Smooth muscle cell (in vitro differentiated cells): ENCODE measurements around the gene RPL10. TPM values are rescaled to one million over a fixed set of nuclear protein-coding genes. Genes with fewer than 3 reads are reported as not detected.

ENCODE experiments used
- DNase-seq: peaks from one replicate; lab custom pipeline; 2025; ENCODE audit not compliant: unreplicated experiment; lab: John Stamatoyannopoulos, UW
- H2AFZ ChIP-seq: fragments of 200-600 bp; sonication (generic); 2 replicates; pipeline ENCODE4 v1.6.0; 2016; ENCODE audit warnings: antibody characterized with exemption, low read depth, mild to moderate bottlenecking
- H3F3A ChIP-seq: fragments of 200-600 bp; sonication (generic); 2 replicates; pipeline ENCODE4 v1.6.0; 2017; ENCODE audit warnings: antibody characterized with exemption, low read depth
- H3K27ac ChIP-seq: fragments of 200-600 bp; sonication (generic); 2 replicates; pipeline ENCODE4 v1.5.1; 2016; ENCODE audit warnings: low read depth, mild to moderate bottlenecking
- H3K27me3 ChIP-seq: fragments of 200-600 bp; sonication (generic); 2 replicates; pipeline ENCODE4 v1.6.1; 2016; ENCODE audit warnings: low read depth, mild to moderate bottlenecking
- H3K36me3 ChIP-seq: fragments of 200-600 bp; sonication (generic); 2 replicates; pipeline ENCODE4 v1.5.1; 2016; ENCODE audit warnings: low read depth
- H3K4me1 ChIP-seq: fragments of 200-600 bp; sonication (generic); 2 replicates; pipeline ENCODE4 v1.5.1; 2016; ENCODE audit warnings: low read depth
- H3K4me2 ChIP-seq: fragments of 200-600 bp; sonication (generic); 2 replicates; pipeline ENCODE4 v1.6.0; 2016; ENCODE audit warnings: mild to moderate bottlenecking
- H3K4me3 ChIP-seq: fragments of 200-600 bp; sonication (generic); 2 replicates; pipeline ENCODE4 v1.5.1; 2016; ENCODE audit warnings: mild to moderate bottlenecking
- H3K79me2 ChIP-seq: fragments of 200-600 bp; sonication (generic); 2 replicates; pipeline ENCODE4 v1.6.0; 2016; ENCODE audit warnings: low read depth, mild to moderate bottlenecking
- H3K9ac ChIP-seq: fragments of 200-600 bp; sonication (generic); 2 replicates; pipeline ENCODE4 v1.6.0; 2016; ENCODE audit warnings: low read depth
- H3K9me3 ChIP-seq: fragments of 200-600 bp; sonication (generic); replicated peaks from 2 replicates; pipeline ENCODE4 v1.5.1; 2016; ENCODE audit warnings: low read depth
- H4K20me1 ChIP-seq: fragments of 200-600 bp; sonication (generic); 2 replicates; pipeline ENCODE4 v1.6.0; 2016; ENCODE audit warnings: low read depth
- WGBS: methylation state at CpG from one replicate; pipeline ENCODE4 v1.1.7; 2016; ENCODE audit warnings: low lambda C conversion rate; 5-methylcytosine and 5-hydroxymethylcytosine counted together
- polyA plus RNA-seq: library from polyadenylated mRNA; unstranded; fragments of >200 nt; fragmentation: Nextera tagmentation; extraction: Ambion mirVana; gene quantifications from 2 replicates; pipeline ENCODE4 v1.2.1, GENCODE V29; 2016
- total RNA-seq: library from RNA; depleted of rRNA; stranded (reverse); fragments of >200 nt; gene quantifications from 2 replicates; pipeline ENCODE4 v1.2.3, GENCODE V29; 2014
- TF ChIP-seq, protein P1 (sequence below): fragments of 200-600 bp; sonication (generic); IDR thresholded peaks from 2 replicates; pipeline ENCODE4 v1.5.1; 2017; ENCODE audit warnings: borderline replicate concordance, mild to moderate bottlenecking, antibody characterized with exemption; ENCODE audit not compliant: insufficient read depth, poor library complexity, severe bottlenecking

RPL10 gene
- total and polyA plus RNA-seq, 2 experiments from 2014 or later, result 1,314 to 3,107 TPM

DNA sequence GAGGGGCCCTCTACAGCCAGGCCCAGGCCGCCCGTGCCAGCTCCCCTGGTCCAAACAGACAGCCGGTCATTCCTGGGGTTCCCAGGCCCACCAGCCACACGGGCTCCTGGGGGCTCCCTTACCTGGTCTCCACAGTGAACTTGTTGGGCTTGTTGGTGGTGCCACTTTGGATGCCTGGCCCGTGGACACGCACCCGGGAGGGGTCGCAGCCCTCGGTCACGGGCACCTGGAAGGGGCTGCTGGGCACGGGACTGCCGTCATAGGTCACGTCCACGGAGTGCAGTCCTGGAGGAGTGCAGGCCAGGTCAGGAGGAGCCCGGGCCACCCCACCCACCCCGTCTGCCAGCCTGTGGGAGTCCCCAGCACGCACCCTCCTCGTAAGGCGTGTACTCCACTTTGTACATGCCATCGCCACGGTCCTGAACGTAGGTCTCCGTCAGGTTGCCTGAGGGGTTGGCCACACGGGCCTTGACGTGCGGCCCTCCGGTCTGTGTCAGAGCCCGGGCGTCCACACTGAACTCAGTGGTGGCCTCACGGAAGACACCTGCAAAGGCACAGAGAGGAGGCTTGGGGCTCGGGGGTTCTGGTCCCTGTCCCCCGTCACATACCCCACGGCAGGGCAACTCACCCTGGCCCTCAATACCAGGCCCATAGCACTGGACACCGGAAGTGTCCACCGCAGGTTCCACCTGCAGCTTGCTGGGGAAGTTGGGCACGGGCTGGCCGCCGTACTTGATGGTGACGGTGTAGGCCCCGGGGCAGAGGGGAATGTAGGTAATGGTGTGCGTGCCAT lies 38.6 kb upstream of the RPL10 start:
- Histone ChIP-seq H3K36me3 (no peaks in the 10 kb centered on the region), H3K9ac (no peak overlapping the region), H3K9me3 (no peaks in the 10 kb centered on the region), H3K4me3 (no peak overlapping the region), H4K20me1 (peaks cover 100% of the 10 kb centered on the region), H2AFZ (no peak overlapping the region), H3K27me3 (no peaks in the 10 kb centered on the region), H3F3A (no peaks in the 10 kb centered on the region), H3K79me2 (peaks cover 19% of the 10 kb centered on the region), H3K4me1 (no peaks in the 10 kb centered on the region), H3K27ac (no peak overlapping the region), H3K4me2 (no peak overlapping the region)
- DNase-seq, result no peak
- TF ChIP-seq, protein P1, sequence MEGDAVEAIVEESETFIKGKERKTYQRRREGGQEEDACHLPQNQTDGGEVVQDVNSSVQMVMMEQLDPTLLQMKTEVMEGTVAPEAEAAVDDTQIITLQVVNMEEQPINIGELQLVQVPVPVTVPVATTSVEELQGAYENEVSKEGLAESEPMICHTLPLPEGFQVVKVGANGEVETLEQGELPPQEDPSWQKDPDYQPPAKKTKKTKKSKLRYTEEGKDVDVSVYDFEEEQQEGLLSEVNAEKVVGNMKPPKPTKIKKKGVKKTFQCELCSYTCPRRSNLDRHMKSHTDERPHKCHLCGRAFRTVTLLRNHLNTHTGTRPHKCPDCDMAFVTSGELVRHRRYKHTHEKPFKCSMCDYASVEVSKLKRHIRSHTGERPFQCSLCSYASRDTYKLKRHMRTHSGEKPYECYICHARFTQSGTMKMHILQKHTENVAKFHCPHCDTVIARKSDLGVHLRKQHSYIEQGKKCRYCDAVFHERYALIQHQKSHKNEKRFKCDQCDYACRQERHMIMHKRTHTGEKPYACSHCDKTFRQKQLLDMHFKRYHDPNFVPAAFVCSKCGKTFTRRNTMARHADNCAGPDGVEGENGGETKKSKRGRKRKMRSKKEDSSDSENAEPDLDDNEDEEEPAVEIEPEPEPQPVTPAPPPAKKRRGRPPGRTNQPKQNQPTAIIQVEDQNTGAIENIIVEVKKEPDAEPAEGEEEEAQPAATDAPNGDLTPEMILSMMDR, result no peak
- 95% methylated on average over 41 of the region's 41 CpGs for WGBS

DNA sequence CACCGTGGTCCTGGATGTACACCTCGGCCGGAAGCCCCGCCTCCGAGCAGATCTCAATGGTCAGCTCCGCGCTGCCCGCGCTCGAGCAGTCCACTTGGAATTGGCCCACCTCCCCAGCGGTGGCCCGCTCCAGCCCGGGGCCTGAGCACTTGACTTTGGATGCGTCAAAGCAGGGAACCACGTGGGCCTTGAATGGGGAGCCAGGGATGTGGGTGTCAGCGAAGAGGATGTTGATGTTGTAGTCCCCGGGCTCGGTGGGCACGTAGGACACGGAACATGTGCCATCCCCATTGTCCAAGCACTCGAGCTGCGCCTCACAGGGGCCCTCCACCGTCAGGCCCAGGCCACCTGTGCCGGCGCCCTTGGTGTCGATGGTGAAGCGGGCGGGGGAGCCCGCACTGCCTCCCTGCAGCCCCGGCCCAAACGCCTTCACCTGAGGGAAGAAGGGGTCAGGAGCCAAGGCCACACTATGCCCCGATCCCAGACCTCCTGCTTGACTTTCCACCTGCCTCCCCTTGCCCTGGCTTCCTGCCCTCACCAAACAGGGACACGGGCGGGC lies 37.9 kb upstream of the RPL10 start:
- Histone ChIP-seq H2AFZ (no peak overlapping the region), H3K4me1 (no peaks in the 10 kb centered on the region), H3K79me2 (peaks cover 19% of the 10 kb centered on the region), H3F3A (no peaks in the 10 kb centered on the region), H3K36me3 (no peaks in the 10 kb centered on the region), H3K27me3 (no peaks in the 10 kb centered on the region), H3K4me3 (no peak overlapping the region), H3K9ac (no peak overlapping the region), H3K9me3 (no peaks in the 10 kb centered on the region), H3K4me2 (no peak overlapping the region), H3K27ac (no peak overlapping the region), H4K20me1 (peaks cover 100% of the 10 kb centered on the region)
- TF ChIP-seq, protein P1, result no peak
- 91% methylated on average over 34 of the region's 34 CpGs for WGBS
- DNase-seq, result no peak

DNA sequence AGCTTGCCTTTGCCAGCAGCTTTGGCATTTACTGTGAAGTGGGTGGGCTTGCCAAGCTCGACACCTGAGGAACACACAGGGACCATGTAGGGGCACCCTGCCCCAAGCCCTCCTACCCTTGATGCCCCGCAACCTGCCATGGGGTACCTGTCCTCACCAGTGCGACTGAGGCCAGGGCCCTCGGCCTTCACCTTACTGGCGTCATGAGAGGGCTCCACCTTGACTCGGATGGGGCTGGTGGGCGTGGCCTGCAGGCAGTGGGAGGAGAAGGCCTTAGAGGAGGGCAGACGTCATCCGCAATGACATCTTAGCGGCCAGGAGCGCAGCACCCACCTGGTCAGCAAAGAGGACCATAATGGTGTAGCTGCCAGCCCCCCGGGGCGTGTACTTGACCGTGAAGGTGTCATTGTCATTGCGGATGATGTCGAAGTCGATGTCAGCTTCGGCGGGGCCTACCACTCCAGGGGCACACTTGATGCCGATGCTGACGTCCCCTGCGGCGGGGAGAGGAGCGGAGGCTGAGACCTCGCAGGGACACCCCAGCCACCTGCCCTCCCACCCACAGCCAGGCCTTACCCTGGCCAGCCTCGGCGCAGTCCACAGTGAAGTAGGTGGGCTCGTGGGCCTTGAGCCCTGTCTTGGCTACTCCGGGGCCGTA lies 36.0 kb upstream of the RPL10 start:
- Histone ChIP-seq H3F3A (peaks cover 6% of the 10 kb centered on the region), H3K27ac (no peak overlapping the region), H3K9ac (no peak overlapping the region), H3K4me2 (no peak overlapping the region), H2AFZ (no peak overlapping the region), H3K4me1 (no peaks in the 10 kb centered on the region), H3K79me2 (peaks cover 31% of the 10 kb centered on the region), H3K9me3 (no peaks in the 10 kb centered on the region), H3K27me3 (no peaks in the 10 kb centered on the region), H3K4me3 (no peak overlapping the region), H4K20me1 (peaks cover 100% of the 10 kb centered on the region), H3K36me3 (no peaks in the 10 kb centered on the region)
- WGBS, result 91% methylated on average over 30 of the region's 30 CpGs
- TF ChIP-seq, protein P1, result no peak
- DNase-seq, result no peak
